Activated B cell treated with CpG ODN at 0.5 μM for 24 hours (primary cell): ENCODE measurements around the gene MPG. TPM values are rescaled to one million over a fixed set of nuclear protein-coding genes. Genes with fewer than 3 reads are reported as not detected.

Experiments used
- ATAC-seq: fragments of 200-7000 bp; cut with Tn5 transposase; one replicate; pipeline ENCODE4 v1.10.0; 2021; ENCODE audit warnings: low read depth, mild to moderate bottlenecking, moderate library complexity
- CTCF ChIA-PET: fragments of 350-600 bp; sonication (Branson Sonifier 250); formaldehyde crosslinking; loops from one replicate; lab custom pipeline; 2021; ENCODE audit warnings: antibody characterized with exemption; lab: Charles Lee
- POLR2A ChIA-PET: fragments of 350-600 bp; sonication (Branson Sonifier 250); formaldehyde crosslinking; loops from one replicate; lab custom pipeline; 2021; ENCODE audit warnings: antibody characterized with exemption; lab: Charles Lee
- DNase-seq: peaks from one replicate; pipeline ENCODE4 v3.0.0; 2022
- H3K27ac Mint-ChIP-seq: one replicate; pipeline ENCODE4 v1.8.0; 2020; ENCODE audit warnings: mixed read lengths
- H3K27me3 Mint-ChIP-seq: one replicate; pipeline ENCODE4 v1.8.0; 2021; ENCODE audit warnings: mixed read lengths
- H3K36me3 Mint-ChIP-seq: one replicate; pipeline ENCODE4 v1.8.0; 2021; ENCODE audit warnings: low read depth, mixed read lengths
- H3K4me1 Mint-ChIP-seq: one replicate; pipeline ENCODE4 v1.8.0; 2021; ENCODE audit warnings: mixed read lengths
- H3K4me3 Mint-ChIP-seq: one replicate; pipeline ENCODE4 v1.8.0; 2020; ENCODE audit warnings: mild to moderate bottlenecking, mixed read lengths
- H3K9me3 Mint-ChIP-seq: one replicate; pipeline ENCODE4 v1.8.0; 2020; ENCODE audit warnings: mixed read lengths
- CTCF ChIP-seq: fragments of 200-600 bp; IDR thresholded peaks from one replicate; pipeline ENCODE4 v1.8.0; 2022; ENCODE audit warnings: antibody characterized with exemption, mild to moderate bottlenecking
- intact Hi-C: fragments of 100-400 bp; cut with micrococcal nuclease; formaldehyde crosslinking; loops from one replicate; pipeline ENCODE4 v1.15.1; 2024
- total RNA-seq: library from RNA; stranded (reverse); gene quantifications from 2 replicates; pipeline ENCODE4 v1.2.3, GENCODE V29; 2022

The MPG gene
- total RNA-seq, 1 donor from 2014 or later, result 51.7 TPM

- H3K27ac Mint-ChIP-seq, result no peak overlapping the region
- no peaks in the 10 kb centered on the region for H3K27me3 Mint-ChIP-seq
- CTCF ChIA-PET, result interaction anchor here (1.1 to 2.1 kb wide), 2 partner anchors 7 to 39 kb away, joined by 3 to 7 read pairs; no protein-coding TSS in a partner anchor
- H3K4me1 Mint-ChIP-seq, result peaks cover 11% of the 10 kb centered on the region
- TF ChIP-seq CTCF, result no peak
- intact Hi-C loops, result no loop called here
- no peak overlapping the region for H3K4me3 Mint-ChIP-seq
- H3K9me3 Mint-ChIP-seq, result no peaks in the 10 kb centered on the region
- ATAC-seq (no peak), DNase-seq (no peak)
- POLR2A ChIA-PET, result interaction anchor here (0.6 kb wide), 1 partner anchor 24 kb away, joined by 7 read pairs; no protein-coding TSS in a partner anchor
- peaks cover 34% of the 10 kb centered on the region for H3K36me3 Mint-ChIP-seq
Observed at GRCh38 chr16:57711-58110, 20.3 kb upstream of the MPG start.

- ChIA-PET POLR2A (no interaction called here), CTCF (interaction anchor here (0.8 to 2.1 kb wide), 2 partner anchors 38 to 48 kb away, joined by 4 to 7 read pairs; no protein-coding TSS in a partner anchor)
- intact Hi-C loops, result no loop called here
- H3K9me3 Mint-ChIP-seq, result no peaks in the 10 kb centered on the region
- no peaks in the 10 kb centered on the region for H3K27me3 Mint-ChIP-seq
- H3K36me3 Mint-ChIP-seq, result peaks cover 26% of the 10 kb centered on the region
- H3K4me1 Mint-ChIP-seq, result peaks cover 5% of the 10 kb centered on the region
- no peak overlapping the region for H3K27ac Mint-ChIP-seq
- no peak for ATAC-seq
- DNase-seq, result no peak
- H3K4me3 Mint-ChIP-seq, result no peak overlapping the region
- TF ChIP-seq CTCF, result no peak
Observed at GRCh38 chr16:58491-59439, 19.3 kb upstream of the MPG start.

GRCh38 chr16:59440-60059 is 18.5 kb upstream of the MPG start:
- ATAC-seq, result no peak
- intact Hi-C loops, result no loop called here

GRCh38 chr16:60166-60565 is 17.9 kb upstream of the MPG start:
- POLR2A ChIA-PET, result no interaction called here
- Mint-ChIP-seq H3K9me3 (no peaks in the 10 kb centered on the region), H3K4me3 (no peak overlapping the region), H3K27me3 (no peaks in the 10 kb centered on the region), H3K36me3 (peaks cover 26% of the 10 kb centered on the region), H3K4me1 (no peaks in the 10 kb centered on the region), H3K27ac (no peak overlapping the region)
- TF ChIP-seq CTCF, result no peak
- DNase-seq (no peak), ATAC-seq (no peak)
- intact Hi-C loops, result no loop called here
- CTCF ChIA-PET, result interaction anchor here (8.1 kb wide), 1 partner anchor 35 kb away, joined by 218 read pairs; no protein-coding TSS in a partner anchor

More at GRCh38 chr16:59440-60059, 18.5 kb upstream of the MPG start:
- no peak overlapping the region for H3K27ac Mint-ChIP-seq
- ChIA-PET POLR2A (no interaction called here), CTCF (interaction anchor here (2.1 kb wide), 1 partner anchor 37 kb away, joined by 7 read pairs; no protein-coding TSS in a partner anchor)
- TF ChIP-seq CTCF, result no peak
- peaks cover 26% of the 10 kb centered on the region for H3K36me3 Mint-ChIP-seq
- no peaks in the 10 kb centered on the region for H3K27me3 Mint-ChIP-seq
- no peaks in the 10 kb centered on the region for H3K9me3 Mint-ChIP-seq
- H3K4me3 Mint-ChIP-seq, result no peak overlapping the region
- H3K4me1 Mint-ChIP-seq, result no peaks in the 10 kb centered on the region
- DNase-seq, result no peak
